Prostate gland (tissue), 2 donors: ENCODE data around the gene LRCH1. TPM values are rescaled to one million over a fixed set of nuclear protein-coding genes. Genes with fewer than 3 reads are reported as not detected.

Source experiments
- DNase-seq: peaks from one replicate; pipeline ENCODE4 v3.0.0-alpha.2; 2019; ENCODE audit warnings: low spot score
- H3K27ac ChIP-seq, 2 donors: fragments of 200-600 bp; sonication (generic); 2 replicates each; pipeline ENCODE4 v1.5.1; 2017 to 2019
- H3K27me3 ChIP-seq: fragments of 200-600 bp; sonication (generic); replicated peaks from 2 replicates; pipeline ENCODE4 v1.5.1; 2019; ENCODE audit not compliant: insufficient read depth
- H3K36me3 ChIP-seq, 2 donors: fragments of 200-600 bp; sonication (generic); 1 replicate in 1 of 2; 2 replicates in 1 of 2; pipeline versions ENCODE4 v1.5.1 to v1.8.1; 2017 to 2019
- H3K4me1 ChIP-seq: fragments of 200-600 bp; sonication (generic); replicated peaks from 2 replicates; pipeline ENCODE4 v1.5.1; 2019
- H3K4me3 ChIP-seq, 2 donors: fragments of 200-600 bp; sonication (generic); 2 replicates each; pipeline ENCODE4 v1.5.1; 2017 to 2019
- H3K9me3 ChIP-seq: fragments of 200-600 bp; sonication (generic); 2 replicates; pipeline ENCODE4 v1.5.1; 2017
- POLR2A ChIP-seq: fragments of 450-650 bp; IDR thresholded peaks from one replicate; pipeline ENCODE4 v1.6.1; 2016; ENCODE audit warnings: antibody characterized with exemption, mild to moderate bottlenecking
- POLR2AphosphoS5 ChIP-seq: sonication (generic); formaldehyde crosslinking; IDR thresholded peaks from one replicate; pipeline ENCODE4 v1.6.1; 2017; ENCODE audit warnings: antibody characterized with exemption
- WGBS: methylation state at CpG from one replicate; pipeline ENCODE4 v1.1.5; 2018; 5-methylcytosine and 5-hydroxymethylcytosine counted together
- intact Hi-C: fragments of 100-400 bp; cut with DNase I; formaldehyde crosslinking; loops from one replicate; pipeline ENCODE4 v1.14.2; 2022
- total RNA-seq, 2 donors: library from RNA; depleted of rRNA; stranded (reverse); fragments of >200 nt; gene quantifications; one replicate each; pipeline ENCODE4 v1.1.0, GENCODE V29; 2016
- TF ChIP-seq, protein P1 (sequence below), 4 experiments: fragments of 200-600 bp in 2 of 4; fragments of 450-650 bp in 2 of 4; sonication (generic) in 2 of 4; IDR thresholded peaks; 1 replicate in 3 of 4; 2 replicates in 1 of 4; pipeline ENCODE4 v1.5.1; 2016 to 2019; ENCODE audit warnings: antibody characterized with exemption in 4 of 4, mild to moderate bottlenecking in 2 of 4, moderate library complexity in 2 of 4

LRCH1 gene, protein sequence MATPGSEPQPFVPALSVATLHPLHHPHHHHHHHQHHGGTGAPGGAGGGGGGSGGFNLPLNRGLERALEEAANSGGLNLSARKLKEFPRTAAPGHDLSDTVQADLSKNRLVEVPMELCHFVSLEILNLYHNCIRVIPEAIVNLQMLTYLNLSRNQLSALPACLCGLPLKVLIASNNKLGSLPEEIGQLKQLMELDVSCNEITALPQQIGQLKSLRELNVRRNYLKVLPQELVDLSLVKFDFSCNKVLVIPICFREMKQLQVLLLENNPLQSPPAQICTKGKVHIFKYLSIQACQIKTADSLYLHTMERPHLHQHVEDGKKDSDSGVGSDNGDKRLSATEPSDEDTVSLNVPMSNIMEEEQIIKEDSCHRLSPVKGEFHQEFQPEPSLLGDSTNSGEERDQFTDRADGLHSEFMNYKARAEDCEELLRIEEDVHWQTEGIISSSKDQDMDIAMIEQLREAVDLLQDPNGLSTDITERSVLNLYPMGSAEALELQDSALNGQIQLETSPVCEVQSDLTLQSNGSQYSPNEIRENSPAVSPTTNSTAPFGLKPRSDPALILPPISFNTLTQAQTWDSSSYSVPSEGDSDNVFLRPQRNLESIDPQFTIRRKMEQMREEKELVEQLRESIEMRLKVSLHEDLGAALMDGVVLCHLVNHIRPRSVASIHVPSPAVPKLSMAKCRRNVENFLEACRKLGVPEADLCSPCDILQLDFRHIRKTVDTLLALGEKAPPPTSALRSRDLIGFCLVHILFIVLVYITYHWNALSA
- total RNA-seq = 10 to 100 TPM; 14.8 to 17.2 TPM

DNA sequence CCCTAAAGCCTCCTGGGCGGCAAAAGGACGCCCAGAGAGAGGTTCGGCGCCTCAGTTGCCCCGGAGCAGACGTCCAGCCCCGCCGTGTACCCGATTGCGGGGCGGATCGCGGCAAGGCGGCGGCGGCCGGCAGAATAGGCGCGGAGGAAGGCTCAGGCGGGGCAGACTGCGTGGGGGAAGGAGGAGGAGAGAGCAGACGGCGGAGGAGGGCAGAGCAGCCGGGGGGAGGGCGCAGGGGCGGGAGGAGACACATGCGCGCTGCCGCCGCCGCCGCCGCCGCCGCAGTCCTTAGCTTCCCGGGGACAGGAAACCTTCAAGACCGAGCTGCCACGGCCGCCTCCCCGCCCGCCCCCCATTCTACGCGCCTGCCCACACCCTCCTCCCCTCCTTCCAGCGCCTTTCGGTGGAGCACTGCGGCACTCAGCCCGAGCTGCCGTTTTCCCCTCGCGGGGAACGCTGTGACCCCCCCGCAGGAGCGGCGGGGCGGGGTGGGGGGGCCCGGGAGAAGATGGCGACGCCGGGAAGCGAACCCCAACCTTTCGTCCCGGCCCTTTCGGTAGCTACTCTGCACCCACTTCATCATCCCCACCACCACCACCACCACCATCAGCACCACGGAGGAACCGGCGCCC, at the start of gene LRCH1:
LRCH1 (plus strand) TSS at position 282 of the 632 bp plus-strand sequence; CDS start at position 509, 227 bp downstream.
- intact Hi-C loops = loop anchor here (5.0 to 10.0 kb wide), 5 partner anchors 61 to 244 kb away; partner anchors contain the start of gene ESD
- H3K27me3 ChIP-seq = no peaks in the 10 kb centered on the region
- H3K4me1 ChIP-seq = no peaks in the 10 kb centered on the region
- WGBS = under 1% methylated on average over 25 of the region's 66 CpGs
- H3K36me3 ChIP-seq = no peaks in the 10 kb centered on the region
- H3K9me3 ChIP-seq = no peaks in the 10 kb centered on the region
- peak within 1 kb of the TSS; percentile 86 to 93 for H3K27ac ChIP-seq
- TF ChIP-seq, protein P1, sequence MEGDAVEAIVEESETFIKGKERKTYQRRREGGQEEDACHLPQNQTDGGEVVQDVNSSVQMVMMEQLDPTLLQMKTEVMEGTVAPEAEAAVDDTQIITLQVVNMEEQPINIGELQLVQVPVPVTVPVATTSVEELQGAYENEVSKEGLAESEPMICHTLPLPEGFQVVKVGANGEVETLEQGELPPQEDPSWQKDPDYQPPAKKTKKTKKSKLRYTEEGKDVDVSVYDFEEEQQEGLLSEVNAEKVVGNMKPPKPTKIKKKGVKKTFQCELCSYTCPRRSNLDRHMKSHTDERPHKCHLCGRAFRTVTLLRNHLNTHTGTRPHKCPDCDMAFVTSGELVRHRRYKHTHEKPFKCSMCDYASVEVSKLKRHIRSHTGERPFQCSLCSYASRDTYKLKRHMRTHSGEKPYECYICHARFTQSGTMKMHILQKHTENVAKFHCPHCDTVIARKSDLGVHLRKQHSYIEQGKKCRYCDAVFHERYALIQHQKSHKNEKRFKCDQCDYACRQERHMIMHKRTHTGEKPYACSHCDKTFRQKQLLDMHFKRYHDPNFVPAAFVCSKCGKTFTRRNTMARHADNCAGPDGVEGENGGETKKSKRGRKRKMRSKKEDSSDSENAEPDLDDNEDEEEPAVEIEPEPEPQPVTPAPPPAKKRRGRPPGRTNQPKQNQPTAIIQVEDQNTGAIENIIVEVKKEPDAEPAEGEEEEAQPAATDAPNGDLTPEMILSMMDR (IDR thresholded peaks at IDR 0.05) = peak in 1 of 4 experiments; percentile 24
- TF ChIP-seq POLR2AphosphoS5 = peak; percentile 30
- peak; percentile 16 for TF ChIP-seq POLR2A
- H3K4me3 ChIP-seq = peak within 1 kb of the TSS; percentile 69 to 77
- DNase-seq = peak; percentile 90

DNA sequence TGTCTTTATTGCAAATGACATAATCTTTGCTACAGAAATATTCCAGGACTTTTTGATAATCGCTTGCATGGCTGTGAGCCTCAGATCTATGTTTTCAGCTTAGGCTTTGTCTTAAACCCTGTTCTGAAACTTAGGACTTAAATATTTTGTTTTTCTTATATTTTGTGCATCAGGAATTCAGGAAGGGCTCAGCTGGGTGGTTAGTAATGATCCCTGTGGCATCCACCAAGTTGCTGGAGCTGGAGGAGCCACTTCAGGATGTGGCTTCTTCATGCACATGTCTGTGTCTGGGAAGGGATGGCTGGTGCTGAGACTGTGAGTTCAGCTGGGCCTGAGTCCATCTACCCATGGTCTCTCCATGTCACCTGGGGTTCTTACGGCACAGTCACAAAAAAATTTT, 48.9 kb upstream of the LRCH1 start:
- no peak overlapping the region for H3K27ac ChIP-seq
- H3K9me3 ChIP-seq = no peaks in the 10 kb centered on the region
- 100% methylated on average over 2 of the region's 2 CpGs for WGBS
- H3K4me3 ChIP-seq = no peak overlapping the region
- TF ChIP-seq POLR2AphosphoS5 = no peak
- TF ChIP-seq, protein P1 (IDR thresholded peaks at IDR 0.05) = no peak
- no peak for TF ChIP-seq POLR2A
- H3K27me3 ChIP-seq = no peaks in the 10 kb centered on the region
- H3K36me3 ChIP-seq = no peaks in the 10 kb centered on the region
- no peak for DNase-seq
- H3K4me1 ChIP-seq = no peaks in the 10 kb centered on the region
- intact Hi-C loops = no loop called here

DNA sequence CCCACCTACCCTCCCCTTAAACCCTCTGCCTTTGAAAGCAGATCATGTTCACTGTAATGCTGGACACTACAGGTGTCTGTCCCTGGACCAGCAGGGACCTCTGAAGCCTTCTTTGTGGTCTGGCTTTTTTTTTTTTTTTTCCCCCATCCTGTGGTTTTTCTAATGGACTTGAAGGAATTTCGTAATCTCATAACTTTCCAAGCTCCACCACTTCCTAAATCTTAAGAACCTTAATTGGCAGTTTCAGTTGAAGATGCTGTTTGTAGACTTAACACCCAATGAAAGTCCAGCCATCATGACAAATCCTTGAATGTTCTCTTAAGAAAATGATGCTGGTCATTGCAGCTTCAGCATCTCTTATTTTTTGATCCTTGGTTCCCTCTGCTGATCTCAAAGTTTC, 45.0 kb upstream of the LRCH1 start:
- no peaks in the 10 kb centered on the region for H3K4me1 ChIP-seq
- TF ChIP-seq POLR2A (no peak), POLR2AphosphoS5 (no peak)
- TF ChIP-seq, protein P1 (IDR thresholded peaks at IDR 0.05) = no peak
- H3K4me3 ChIP-seq = no peak overlapping the region
- no peaks in the 10 kb centered on the region for H3K36me3 ChIP-seq
- no peak overlapping the region for H3K27ac ChIP-seq
- no peaks in the 10 kb centered on the region for H3K27me3 ChIP-seq
- 71% methylated on average over 1 of the region's 1 CpG for WGBS
- DNase-seq = no peak
- intact Hi-C loops = no loop called here
- H3K9me3 ChIP-seq = no peaks in the 10 kb centered on the region

DNA sequence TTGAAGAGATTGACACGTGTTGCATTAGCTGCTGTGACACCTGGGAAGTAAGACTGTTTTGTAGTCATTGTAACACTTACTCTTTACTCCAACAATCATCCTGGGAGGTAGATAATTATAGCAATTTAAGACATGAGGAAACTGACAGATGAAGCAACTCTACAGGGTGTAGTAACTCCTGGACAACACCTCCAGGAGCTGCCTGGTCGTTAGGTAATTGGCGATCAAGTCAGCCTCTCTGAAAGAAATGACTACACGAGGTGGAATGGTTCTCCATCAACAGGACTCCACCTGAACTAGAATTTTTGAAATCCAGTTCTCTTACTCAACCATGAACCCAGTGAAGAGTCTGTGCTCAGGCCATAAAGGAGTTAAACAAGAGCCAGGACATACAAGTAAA, 43.0 kb upstream of the LRCH1 start:
- no peak for DNase-seq
- Histone ChIP-seq H3K27ac (no peak overlapping the region), H3K27me3 (no peaks in the 10 kb centered on the region), H3K4me3 (no peak overlapping the region), H3K36me3 (no peaks in the 10 kb centered on the region), H3K4me1 (no peaks in the 10 kb centered on the region), H3K9me3 (no peaks in the 10 kb centered on the region)
- TF ChIP-seq, protein P1 (IDR thresholded peaks at IDR 0.05) = no peak
- TF ChIP-seq POLR2AphosphoS5 (no peak), POLR2A (no peak)
- intact Hi-C loops = no loop called here
- WGBS = 81% methylated on average over 4 of the region's 4 CpGs
